ENCODE data around the gene CDKN2B. TPM values are rescaled to one million over a fixed set of nuclear protein-coding genes. Genes with fewer than 3 reads are reported as not detected.
"Not testable (repeated sequence)": the region's sequence is repeated elsewhere in the genome, so short reads cannot be mapped to it uniquely, and the experiment has no call there.

CDKN2B gene
- total RNA-seq, 2 donors from 2014 or later: 4.5 to 11.4 TPM

GRCh38 chr9:21965401-21965951 lies 43.6 kb downstream of the CDKN2B start:
- Mint-ChIP-seq H3K9me3 (peaks cover 15% of the 10 kb centered on the region), H3K4me3 (peak overlapping the region; percentile 55), H3K36me3 (ENCODE audit: low read depth) (no peaks in the 10 kb centered on the region), H3K27me3 (ENCODE audit: insufficient read depth) (peaks cover 96% of the 10 kb centered on the region), H3K4me1 (peaks cover 21% of the 10 kb centered on the region), H3K27ac (no peak overlapping the region)
- peak; percentile 75 for TF ChIP-seq CTCF (conservative IDR thresholded peaks at IDR 0.05)
- Histone ChIP-seq H3K4me1 (ENCODE audit: control insufficient read depth, insufficient read depth, low read length) (no peaks in the 10 kb centered on the region), H3K9me3 (ENCODE audit: control insufficient read depth, low read length) (peaks cover 18% of the 10 kb centered on the region), H3K4me3 (ENCODE audit: low read length) (peak overlapping the region; percentile 77), H3K36me3 (ENCODE audit: control insufficient read depth, insufficient read depth, low read length) (no peaks in the 10 kb centered on the region), H3K9ac (ENCODE audit: extremely low read depth, low read length, poor library complexity, severe bottlenecking) (no peak overlapping the region), H3K27ac (ENCODE audit: low read depth, low read length) (no peak overlapping the region), H3K27me3 (ENCODE audit: control insufficient read depth, insufficient read depth, low read length, poor library complexity, severe bottlenecking) (peaks cover 98% of the 10 kb centered on the region)
- peak; percentile 89 for DNase-seq
- 3 to 5% methylated on average over 10 to 30 of the region's 30 CpGs for WGBS, 2 experiments (ENCODE audit: insufficient coverage in 1 of 2, insufficient read length in 1 of 2)

- peak; percentile 54 for DNase-seq
- Histone ChIP-seq H3K36me3 (ENCODE audit: control insufficient read depth, insufficient read depth, low read length) (no peaks in the 10 kb centered on the region), H3K27me3 (ENCODE audit: control insufficient read depth, insufficient read depth, low read length, poor library complexity, severe bottlenecking) (peaks cover 98% of the 10 kb centered on the region), H3K9me3 (ENCODE audit: control insufficient read depth, low read length) (peaks cover 13% of the 10 kb centered on the region), H3K27ac (ENCODE audit: low read depth, low read length) (no peak overlapping the region), H3K4me3 (ENCODE audit: low read length) (peak overlapping the region; percentile 77), H3K4me1 (ENCODE audit: control insufficient read depth, insufficient read depth, low read length) (no peaks in the 10 kb centered on the region), H3K9ac (ENCODE audit: extremely low read depth, low read length, poor library complexity, severe bottlenecking) (no peak overlapping the region)
- peaks cover 15% of the 10 kb centered on the region for H3K9me3 Mint-ChIP-seq
- peaks cover 21% of the 10 kb centered on the region for H3K4me1 Mint-ChIP-seq
- 6 to 7% methylated on average over 7 to 29 of the region's 29 CpGs for WGBS, 2 experiments (ENCODE audit: insufficient coverage in 1 of 2, insufficient read length in 1 of 2)
- H3K4me3 Mint-ChIP-seq: peak overlapping the region; percentile 55
- no peaks in the 10 kb centered on the region for H3K36me3 Mint-ChIP-seq (ENCODE audit: low read depth)
- TF ChIP-seq CTCF (conservative IDR thresholded peaks at IDR 0.05): no peak
- no peak overlapping the region for H3K27ac Mint-ChIP-seq
- H3K27me3 Mint-ChIP-seq (ENCODE audit: insufficient read depth): peaks cover 96% of the 10 kb centered on the region
Observed at GRCh38 chr9:21964925-21965385, 44.1 kb downstream of the CDKN2B start.

DNA sequence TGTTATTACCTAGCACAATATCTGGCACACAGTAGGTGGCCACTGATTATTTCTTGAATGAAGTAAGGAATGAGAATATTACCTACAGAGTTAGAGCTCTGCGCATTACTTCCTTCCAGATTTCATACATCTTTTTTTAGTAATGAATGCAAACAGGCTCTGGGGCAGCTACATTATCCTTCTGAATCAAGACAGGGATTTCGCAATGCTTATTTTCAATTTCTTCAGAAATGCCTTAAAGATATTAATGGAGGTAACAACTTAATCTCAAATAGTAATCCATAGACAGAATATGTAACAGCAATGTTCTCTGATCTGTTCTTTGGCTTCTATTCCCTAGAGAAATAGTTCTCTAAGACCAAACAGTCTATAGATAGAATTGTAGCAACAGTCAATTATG lies 47.5 kb downstream of the CDKN2B start:
- Histone ChIP-seq H3K36me3 (ENCODE audit: control insufficient read depth, insufficient read depth, low read length) (no peaks in the 10 kb centered on the region), H3K4me3 (ENCODE audit: low read length) (no peak overlapping the region), H3K4me1 (ENCODE audit: control insufficient read depth, insufficient read depth, low read length) (no peaks in the 10 kb centered on the region), H3K27ac (ENCODE audit: low read depth, low read length) (no peak overlapping the region), H3K9me3 (ENCODE audit: control insufficient read depth, low read length) (peaks cover 6% of the 10 kb centered on the region), H3K27me3 (ENCODE audit: control insufficient read depth, insufficient read depth, low read length, poor library complexity, severe bottlenecking) (peaks cover 70% of the 10 kb centered on the region), H3K9ac (ENCODE audit: extremely low read depth, low read length, poor library complexity, severe bottlenecking) (no peak overlapping the region)
- 96% methylated on average over 2 of the region's 2 CpGs; no CpG with 5 or more reads in 1 of the 2 experiments for WGBS, 2 experiments (ENCODE audit: insufficient coverage in 1 of 2, insufficient read length in 1 of 2)
- Mint-ChIP-seq H3K4me1 (peaks cover 14% of the 10 kb centered on the region), H3K9me3 (peaks cover 13% of the 10 kb centered on the region), H3K36me3 (ENCODE audit: low read depth) (no peaks in the 10 kb centered on the region), H3K4me3 (no peak overlapping the region), H3K27me3 (ENCODE audit: insufficient read depth) (peaks cover 80% of the 10 kb centered on the region), H3K27ac (no peak overlapping the region)
- no peak for DNase-seq
- TF ChIP-seq CTCF (conservative IDR thresholded peaks at IDR 0.05): no peak

- H3K27ac Mint-ChIP-seq; H3K36me3 Mint-ChIP-seq (ENCODE audit: low read depth); H3K4me1 Mint-ChIP-seq; H3K9ac ChIP-seq (ENCODE audit: extremely low read depth, low read length, poor library complexity, severe bottlenecking); H3K4me3 ChIP-seq (ENCODE audit: low read length); H3K4me3 Mint-ChIP-seq; H3K4me1 ChIP-seq (ENCODE audit: control insufficient read depth, insufficient read depth, low read length); H3K9me3 ChIP-seq (ENCODE audit: control insufficient read depth, low read length); H3K36me3 ChIP-seq (ENCODE audit: control insufficient read depth, insufficient read depth, low read length); H3K27ac ChIP-seq (ENCODE audit: low read depth, low read length); DNase-seq: not testable (repeated sequence)
- Mint-ChIP-seq H3K27me3 (ENCODE audit: insufficient read depth) (peaks cover 59% of the 10 kb centered on the region), H3K9me3 (peaks cover 13% of the 10 kb centered on the region)
- WGBS, 2 experiments (ENCODE audit: insufficient coverage in 1 of 2, insufficient read length in 1 of 2): 95 to 96% methylated on average over 5 to 19 of the region's 33 CpGs
- peaks cover 47% of the 10 kb centered on the region for H3K27me3 ChIP-seq (ENCODE audit: control insufficient read depth, insufficient read depth, low read length, poor library complexity, severe bottlenecking)
Observed at GRCh38 chr9:21959268-21959667, 49.8 kb downstream of the CDKN2B start.

Measured in endodermal cell (in vitro differentiated cells).